A673 (cell line): ENCODE results near the gene CFAP410.

Experiments
- CTCF ChIP-seq: fragments of 300-800, 200-600 bp; sonication (generic); conservative IDR thresholded peaks from 2 replicates; pipeline ENCODE4 v1.5.1; 2017; ENCODE audit warnings: low read depth, mild to moderate bottlenecking, antibody characterized with exemption, low read length, moderate library complexity, mixed read lengths
- EZH2 ChIP-seq: fragments of 200-600 bp; sonication (generic); IDR thresholded peaks from 2 replicates; pipeline ENCODE4 v1.6.1; 2017; ENCODE audit warnings: borderline replicate concordance, low read depth, mild to moderate bottlenecking, mixed read lengths, antibody characterized with exemption, low read length; ENCODE audit not compliant: poor library complexity, severe bottlenecking

GRCh38 chr21:44329971-44330681, 9.1 kb downstream of the CFAP410 start:
- no peak for TF ChIP-seq CTCF
- no peak for TF ChIP-seq EZH2
